H1 (cell line): ENCODE data around the gene DESI1. TPM values are rescaled to one million over a fixed set of nuclear protein-coding genes. Genes with fewer than 3 reads are reported as not detected.

ENCODE experiments used
- CTCF ChIA-PET: fragments of 300-600 bp; sonication (Branson Sonifier 250); formaldehyde crosslinking; loops from one replicate; lab custom pipeline; 2021; ENCODE audit not compliant: partially characterized antibody; lab: Charles Lee
- POLR2A ChIA-PET: fragments of 300-600 bp; sonication (Branson Sonifier 250); formaldehyde crosslinking; loops from one replicate; lab custom pipeline; 2021; ENCODE audit warnings: inconsistent platforms; ENCODE audit not compliant: partially characterized antibody; lab: Charles Lee
- DNase-seq, 2 experiments: peaks; one replicate each; pipeline versions ENCODE4 v3.0.0 to v3.0.0-alpha.2; 2010 to 2022; ENCODE audit warnings: low spot score in 2 of 2, low read depth in 1 of 2, mixed read lengths in 1 of 2
- FAIRE-seq: peaks from 2 replicates; lab custom pipeline; 2011; peaks lifted over from hg19 to GRCh38; lab: Jason Lieb, UNC
- H2AFZ ChIP-seq: 2 replicates; pipeline ENCODE4 v1.8.1; 2012; ENCODE audit warnings: low read length, inconsistent platforms
- H2AK5ac ChIP-seq: 2 replicates; pipeline ENCODE4 v1.6.1; 2013; ENCODE audit warnings: low read depth, low read length
- H2BK120ac ChIP-seq: replicated peaks from 2 replicates; pipeline ENCODE3; 2013; ENCODE audit warnings: low read depth, low read length, inconsistent platforms
- H2BK12ac ChIP-seq: 2 replicates; pipeline ENCODE4 v1.6.1; 2013; ENCODE audit warnings: low read depth, low read length
- H2BK15ac ChIP-seq: 2 replicates; pipeline ENCODE4 v1.6.1; 2013; ENCODE audit warnings: low read length
- H2BK20ac ChIP-seq: 2 replicates; pipeline ENCODE4 v1.6.1; 2013; ENCODE audit warnings: low read length
- H2BK5ac ChIP-seq: 2 replicates; pipeline ENCODE4 v1.6.1; 2013; ENCODE audit warnings: low read depth, low read length
- H3K14ac ChIP-seq: 2 replicates; pipeline ENCODE4 v1.6.1; 2013; ENCODE audit warnings: inconsistent platforms; ENCODE audit not compliant: insufficient read length
- H3K18ac ChIP-seq: 2 replicates; pipeline ENCODE4 v1.6.1; 2013; ENCODE audit warnings: low read length; ENCODE audit errors: extremely low read depth
- H3K23ac ChIP-seq: 2 replicates; pipeline ENCODE4 v1.6.1; 2013; ENCODE audit warnings: inconsistent platforms; ENCODE audit not compliant: insufficient read length
- H3K23me2 ChIP-seq: 2 replicates; pipeline ENCODE4 v1.6.1; 2013; ENCODE audit warnings: low read depth, low read length
- H3K27ac ChIP-seq: 2 replicates; pipeline ENCODE4 v1.6.1; 2011; ENCODE audit warnings: low read depth, low read length, inconsistent platforms
- H3K27me3 ChIP-seq, 4 experiments: replicated peaks in 1 of 4; 1 replicate in 1 of 4; 2 replicates in 3 of 4; pipeline versions ENCODE4 v1.6.1 to v1.8.1; 2011 to 2013; ENCODE audit warnings: low read length in 3 of 4, mild to moderate bottlenecking in 3 of 4, inconsistent platforms in 2 of 4, mixed read lengths in 2 of 4, moderate library complexity in 1 of 4; ENCODE audit not compliant: control insufficient read depth in 3 of 4, insufficient read depth in 3 of 4; ENCODE audit errors: extremely low read depth in 1 of 4
- H3K36me3 ChIP-seq, 4 experiments: 2 replicates each; pipeline versions ENCODE4 v1.6.1 to v1.8.1; 2011 to 2013; ENCODE audit warnings: mild to moderate bottlenecking in 4 of 4, low read length in 3 of 4, moderate library complexity in 2 of 4, control low read depth in 1 of 4, inconsistent platforms in 1 of 4; ENCODE audit not compliant: insufficient read depth in 4 of 4, control insufficient read depth in 2 of 4
- H3K4ac ChIP-seq: replicated peaks from 2 replicates; pipeline ENCODE3; 2013; ENCODE audit warnings: low read length, low read depth, mixed read lengths, inconsistent platforms; ENCODE audit not compliant: insufficient read length
- H3K4me1 ChIP-seq, 4 experiments: replicated peaks in 1 of 4; 1 replicate in 1 of 4; 2 replicates in 3 of 4; pipeline versions ENCODE4 v1.6.1 to v1.8.1; 2011 to 2013; ENCODE audit warnings: low read length in 3 of 4, inconsistent platforms in 2 of 4, mixed read lengths in 1 of 4; ENCODE audit not compliant: insufficient read depth in 4 of 4, control insufficient read depth in 3 of 4
- H3K4me2 ChIP-seq, 2 experiments: 2 replicates each; pipeline versions ENCODE4 v1.6.1 to v1.8.1; 2011 to 2013; ENCODE audit warnings: low read depth in 2 of 2, low read length in 2 of 2, control low read depth in 1 of 2, inconsistent platforms in 1 of 2, mild to moderate bottlenecking in 1 of 2; ENCODE audit not compliant: insufficient read depth in 1 of 2
- H3K4me3 ChIP-seq, 4 experiments: fragments of 200-600, 300-600 bp in 1 of 4; sonication (generic), shearing (Covaris generic), sonication (Bioruptor Twin) in 1 of 4; 2 replicates each; pipeline versions ENCODE4 v1.5.1 to v1.8.1; 2011 to 2016; ENCODE audit warnings: low read length in 4 of 4, low read depth in 3 of 4, control low read depth in 2 of 4, inconsistent platforms in 2 of 4, mild to moderate bottlenecking in 2 of 4, mixed read lengths in 1 of 4, moderate library complexity in 1 of 4; ENCODE audit not compliant: insufficient read depth in 2 of 4; ENCODE audit errors: extremely low read depth in 1 of 4
- H3K56ac ChIP-seq: replicated peaks from 2 replicates; pipeline ENCODE3; 2013; ENCODE audit warnings: low read depth, mild to moderate bottlenecking, mixed read lengths, low read length, inconsistent platforms; ENCODE audit not compliant: insufficient read length
- H3K79me1 ChIP-seq: 2 replicates; pipeline ENCODE4 v1.6.1; 2013; ENCODE audit warnings: low read depth, low read length, control low read depth
- H3K79me2 ChIP-seq, 2 experiments: 2 replicates each; pipeline versions ENCODE4 v1.6.1 to v1.8.1; 2012 to 2013; ENCODE audit warnings: low read length in 2 of 2, mild to moderate bottlenecking in 2 of 2, inconsistent platforms in 1 of 2; ENCODE audit not compliant: insufficient read depth in 2 of 2, control insufficient read depth in 1 of 2
- H3K9ac ChIP-seq, 4 experiments: replicated peaks in 1 of 4; 1 replicate in 1 of 4; 2 replicates in 3 of 4; pipeline versions ENCODE4 v1.6.1 to v1.8.1; 2011 to 2013; ENCODE audit warnings: low read depth in 3 of 4, low read length in 3 of 4, control low read depth in 2 of 4, mild to moderate bottlenecking in 2 of 4, moderate library complexity in 2 of 4, inconsistent platforms in 1 of 4; ENCODE audit errors: extremely low read depth in 1 of 4
- H3K9me3 ChIP-seq, 2 experiments: 2 replicates each; pipeline versions ENCODE4 v1.6.1 to v1.8.1; 2012 to 2013; ENCODE audit warnings: mild to moderate bottlenecking in 2 of 2, moderate library complexity in 2 of 2, control low read depth in 1 of 2, inconsistent platforms in 1 of 2, low read depth in 1 of 2, low read length in 1 of 2, mixed read lengths in 1 of 2; ENCODE audit not compliant: insufficient read depth in 2 of 2
- H4K20me1 ChIP-seq, 2 experiments: replicated peaks in 1 of 2; 2 replicates each; pipeline versions ENCODE3 to v1.8.1; 2011 to 2013; ENCODE audit warnings: inconsistent platforms in 2 of 2, low read length in 2 of 2, mild to moderate bottlenecking in 1 of 2; ENCODE audit not compliant: insufficient read depth in 2 of 2, control insufficient read depth in 1 of 2
- H4K5ac ChIP-seq: 2 replicates; pipeline ENCODE4 v1.6.1; 2013; ENCODE audit warnings: low read length, low read depth, mixed read lengths, inconsistent platforms; ENCODE audit not compliant: insufficient read length
- H4K8ac ChIP-seq: 2 replicates; pipeline ENCODE4 v1.8.0; 2013; ENCODE audit warnings: mild to moderate bottlenecking, moderate library complexity, low read length, inconsistent platforms; ENCODE audit not compliant: insufficient read depth; ENCODE audit errors: extremely low read depth
- H4K91ac ChIP-seq: replicated peaks from 2 replicates; pipeline ENCODE3; 2013; ENCODE audit warnings: low read length, mixed read lengths, inconsistent platforms; ENCODE audit not compliant: insufficient read length
- CHD2 ChIP-seq: IDR thresholded peaks from 2 replicates; pipeline ENCODE4 v1.6.1; 2012; ENCODE audit warnings: low read length, improper control_type of control experiment
- EP300 ChIP-seq, 2 experiments: IDR thresholded peaks; 1 replicate in 1 of 2; 2 replicates in 1 of 2; pipeline ENCODE4 v1.6.1; 2011 to 2012; ENCODE audit warnings: low read depth in 2 of 2, low read length in 2 of 2, mild to moderate bottlenecking in 2 of 2, borderline replicate concordance in 1 of 2, inconsistent platforms in 1 of 2, moderate library complexity in 1 of 2
- GABPA ChIP-seq: IDR thresholded peaks from 2 replicates; pipeline ENCODE4 v1.6.1; 2011; ENCODE audit warnings: mild to moderate bottlenecking, low read length, moderate library complexity, borderline replicate concordance; ENCODE audit not compliant: insufficient read depth
- HDAC6 ChIP-seq: IDR thresholded peaks from one replicate; pipeline ENCODE4 v1.7.1; 2012; ENCODE audit warnings: low read depth, mild to moderate bottlenecking, inconsistent platforms, low read length, moderate library complexity
- NANOG ChIP-seq: IDR thresholded peaks from 2 replicates; pipeline ENCODE4 v1.6.1; 2011; ENCODE audit warnings: low read length, low read depth, mild to moderate bottlenecking, inconsistent platforms; ENCODE audit not compliant: insufficient read depth, poor library complexity, severe bottlenecking
- RAD21 ChIP-seq, 2 experiments: IDR thresholded peaks in 1 of 2; conservative IDR thresholded peaks in 1 of 2; 2 replicates each; pipeline ENCODE4 v1.6.1; 2011; ENCODE audit warnings: low read depth in 2 of 2, low read length in 2 of 2, improper control_type of control experiment in 1 of 2, inconsistent platforms in 1 of 2, mild to moderate bottlenecking in 1 of 2, moderate library complexity in 1 of 2
- SAP30 ChIP-seq: fragments of 300-600 bp; sonication (generic); IDR thresholded peaks from 2 replicates; pipeline ENCODE4 v1.7.1; 2012; ENCODE audit warnings: low read length, moderate library complexity, mild to moderate bottlenecking, inconsistent platforms; ENCODE audit not compliant: insufficient read depth, insufficient replicate concordance
- SIRT6 ChIP-seq: IDR thresholded peaks from one replicate; pipeline ENCODE4 v1.7.1; 2012; ENCODE audit warnings: low read length, inconsistent platforms
- TAF1 ChIP-seq: IDR thresholded peaks from 2 replicates; pipeline ENCODE4 v1.6.1; 2011; ENCODE audit warnings: mild to moderate bottlenecking, low read depth, low read length
- TCF12 ChIP-seq: IDR thresholded peaks from 2 replicates; pipeline ENCODE4 v1.6.1; 2011; ENCODE audit warnings: low read depth, mild to moderate bottlenecking, low read length
- TEAD4 ChIP-seq: IDR thresholded peaks from 2 replicates; pipeline ENCODE4 v1.6.1; 2012; ENCODE audit warnings: low read depth, low read length, inconsistent platforms, mixed read lengths
- whole genome bisulfite sequencing, 2 experiments: shearing (Covaris generic) in 1 of 2; methylation state at CpG; one replicate each; pipeline versions ENCODE4 v1.1.6 to v1.1.7; 2013 to 2015; ENCODE audit warnings: low lambda C conversion rate in 2 of 2, mixed read lengths in 2 of 2, inconsistent platforms in 1 of 2, low coverage in 1 of 2, missing lambda C conversion rate in 1 of 2; ENCODE audit not compliant: insufficient replicate concordance in 2 of 2, insufficient coverage in 1 of 2, insufficient read length in 1 of 2; ENCODE audit errors: extremely low coverage in 1 of 2, missing lambda C conversion rate in 1 of 2; 5-methylcytosine and 5-hydroxymethylcytosine counted together
- polyA plus RNA-seq, 7 experiments: library from polyadenylated mRNA; depleted of rRNA in 3 of 7; stranded (reverse) in 5 of 7; unstranded in 2 of 7; fragments of >200 nt in 5 of 7; fragments of 200-250 nt in 2 of 7; gene quantifications; 1 replicate in 5 of 7; 2 replicates in 1 of 7; 4 replicates in 1 of 7; pipeline versions ENCODE4 v1.2.1 to v1.2.3, GENCODE V29; 2011 to 2013; ENCODE audit warnings: missing spikeins in 2 of 7, mixed read lengths in 2 of 7
- total RNA-seq: library from RNA; stranded (reverse); fragmentation: NEBNext Ultra II Directional; extraction: Animal tissue kit (Norgen Biotek cat#: 25700); gene quantifications from 2 replicates; pipeline ENCODE4 v1.2.1, GENCODE V29; 2021

The DESI1 gene
- total and polyA plus RNA-seq, 2 of the 8 experiments (the other 6 are each of a cell fraction or from before 2014, with no cell fraction given) = 27.6 to 34.3 TPM

DNA sequence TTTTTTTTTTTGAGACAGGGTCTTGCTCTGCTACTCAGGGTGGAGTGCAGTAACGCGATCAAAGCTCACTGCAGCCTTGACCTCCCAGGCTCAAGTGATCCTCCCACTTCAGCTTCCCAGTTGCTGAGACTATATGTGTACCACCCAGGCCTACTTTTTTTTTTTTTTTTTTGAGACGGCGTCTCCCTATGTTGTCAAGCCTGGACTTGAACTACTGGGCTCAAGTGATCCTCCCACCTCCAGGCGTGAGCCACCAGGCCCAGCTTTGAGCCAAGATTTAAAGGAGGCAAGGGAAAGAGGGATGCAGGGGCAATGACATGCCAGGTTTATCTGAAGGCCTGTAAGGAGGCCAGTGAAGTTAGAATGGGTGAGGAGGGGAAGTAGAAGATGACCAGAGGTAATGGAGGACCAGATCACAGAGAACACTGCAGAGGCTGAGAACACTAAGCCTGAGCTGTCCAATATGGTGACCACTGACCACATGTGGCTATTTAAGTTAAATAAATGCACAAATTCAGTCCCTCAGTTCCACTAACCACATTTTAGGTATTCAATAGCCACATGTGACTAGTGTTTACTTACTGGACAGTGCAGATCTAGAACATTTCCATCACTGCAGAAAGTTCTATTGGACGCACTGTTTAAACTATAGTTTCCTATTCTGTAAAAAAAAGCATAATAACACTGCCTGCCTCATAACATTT lies 8.1 kb downstream of the DESI1 start:
- peaks cover 0 to under 1% (median 0%) of the 10 kb centered on the region in 4 experiments; a peak in 1 of 7 replicates for H3K4me1 ChIP-seq
- no peak overlapping the region for H3K23ac ChIP-seq
- H2BK5ac ChIP-seq = no peak overlapping the region
- no peak overlapping the region for H3K4me3 ChIP-seq
- no peak overlapping the region for H2BK120ac ChIP-seq
- H2BK15ac ChIP-seq = no peak overlapping the region
- 90% methylated on average over 6 of the region's 6 CpGs; no CpG with 5 or more reads in 1 of the 2 experiments for WGBS, 2 experiments
- H3K23me2 ChIP-seq = no peaks in the 10 kb centered on the region
- H4K5ac ChIP-seq = no peak overlapping the region
- no peak overlapping the region for H3K4ac ChIP-seq
- no peaks in the 10 kb centered on the region for H3K9me3 ChIP-seq
- no peaks in the 10 kb centered on the region for H3K27me3 ChIP-seq
- TF ChIP-seq TAF1 (no peak), CHD2 (no peak), GABPA (no peak), SAP30 (no peak), HDAC6 (no peak), SIRT6 (no peak), NANOG (no peak), TCF12 (no peak), EP300 (IDR thresholded peaks at IDR 0.05; ENCODE audit: borderline replicate concordance in 1 of 2, low read depth in 2 of 2, low read length in 2 of 2) (no peak), TEAD4 (no peak), RAD21 (IDR thresholded peaks at IDR 0.05 in 1 of 2, conservative IDR thresholded peaks at IDR 0.05 in 1 of 2; ENCODE audit: low read depth in 2 of 2, low read length in 2 of 2) (no peak)
- H2BK12ac ChIP-seq = no peak overlapping the region
- FAIRE-seq (no peak), DNase-seq (no peak)
- CTCF ChIA-PET = interaction anchor here (0.6 to 4.0 kb wide), 5 partner anchors 15 to 497 kb away, joined by 3 to 29 read pairs (median 5); no protein-coding TSS in a partner anchor
- peaks cover 0 to 22% of the 10 kb centered on the region in 2 experiments; a peak in 2 of 4 replicates for H3K79me2 ChIP-seq
- peaks cover 2% of the 10 kb centered on the region; the same call in 1 of the 2 replicates for H3K79me1 ChIP-seq
- H3K56ac ChIP-seq = no peak overlapping the region
- H4K8ac ChIP-seq = no peak overlapping the region
- H2AFZ ChIP-seq = no peak overlapping the region
- no peak overlapping the region for H3K4me2 ChIP-seq
- no peak overlapping the region for H3K14ac ChIP-seq
- peaks cover 0 to 5% of the 10 kb centered on the region in 2 experiments for H4K20me1 ChIP-seq
- H4K91ac ChIP-seq = no peak overlapping the region
- no peak overlapping the region for H2BK20ac ChIP-seq
- H2AK5ac ChIP-seq = no peak overlapping the region
- POLR2A ChIA-PET = interaction anchor here (0.6 to 1.5 kb wide), 4 partner anchors 8 to 380 kb away, joined by 3 to 5 read pairs (median 4); partner anchors contain the start of genes DESI1 and XRCC6
- no peak overlapping the region for H3K18ac ChIP-seq
- H3K9ac ChIP-seq = no peak overlapping the region
- no peaks in the 10 kb centered on the region for H3K36me3 ChIP-seq
- no peak overlapping the region for H3K27ac ChIP-seq
